Left ventricle myocardium superior (tissue), 1 donor: ENCODE data around the gene GRPEL2. TPM values are rescaled to one million over a fixed set of nuclear protein-coding genes. Genes with fewer than 3 reads are reported as not detected.

Experiments
- ATAC-seq: fragments of 200-7000 bp; cut with Tn5 transposase; one replicate; pipeline ENCODE4 v1.9.1; 2020; ENCODE audit warnings: mild to moderate bottlenecking, moderate library complexity
- DNase-seq: peaks from one replicate; pipeline ENCODE4 v3.0.0-alpha.2; 2020
- intact Hi-C: fragments of 100-400 bp; cut with micrococcal nuclease; formaldehyde crosslinking; loops from one replicate; pipeline ENCODE4 v1.11.0; 2022
- long read RNA-seq: library from polyadenylated mRNA; unstranded; transcript quantifications from one replicate; pipeline ENCODE4 v2.0.0, GENCODE V29; 2021
- total RNA-seq: library from RNA; stranded (reverse); fragmentation: NEBNext Ultra II Directional; extraction: Animal tissue kit (Norgen Biotek cat#: 25700); gene quantifications from one replicate; pipeline ENCODE4 v1.2.1, GENCODE V29; 2021
- donor health status: DM: no; HTN: yes; CAD: no; lungs with severe emphysema.

Gene GRPEL2
- 8.9 TPM for total RNA-seq
- long read RNA-seq, full-length matches to known transcripts: 2 of 5 reads
- long read RNA-seq, partial matches to known transcripts: 0 of 5 reads
- long read RNA-seq, other reads (novel, unspliced or antisense): 3 of 5 reads

- DNase-seq (peak; percentile 97), ATAC-seq (peak; percentile 98)
- intact Hi-C loops: no loop called here
Observed at GRCh38 chr5:149345147-149345891, at the start of gene GRPEL2. TSS of gene GRPEL2 (plus strand) at chr5:149345499. CDS start at chr5:149345540, 41 bp downstream.

GRCh38 chr5:149297340-149298025 is 47.8 kb upstream of the GRPEL2 start:
- ATAC-seq (peak; percentile 82), DNase-seq (peak; percentile 62)
- intact Hi-C loops: no loop called here

- peak; percentile 1 for ATAC-seq
- intact Hi-C loops: no loop called here
- DNase-seq: no peak
Observed at GRCh38 chr5:149298163-149298562, 47.1 kb upstream of the GRPEL2 start.

DNA sequence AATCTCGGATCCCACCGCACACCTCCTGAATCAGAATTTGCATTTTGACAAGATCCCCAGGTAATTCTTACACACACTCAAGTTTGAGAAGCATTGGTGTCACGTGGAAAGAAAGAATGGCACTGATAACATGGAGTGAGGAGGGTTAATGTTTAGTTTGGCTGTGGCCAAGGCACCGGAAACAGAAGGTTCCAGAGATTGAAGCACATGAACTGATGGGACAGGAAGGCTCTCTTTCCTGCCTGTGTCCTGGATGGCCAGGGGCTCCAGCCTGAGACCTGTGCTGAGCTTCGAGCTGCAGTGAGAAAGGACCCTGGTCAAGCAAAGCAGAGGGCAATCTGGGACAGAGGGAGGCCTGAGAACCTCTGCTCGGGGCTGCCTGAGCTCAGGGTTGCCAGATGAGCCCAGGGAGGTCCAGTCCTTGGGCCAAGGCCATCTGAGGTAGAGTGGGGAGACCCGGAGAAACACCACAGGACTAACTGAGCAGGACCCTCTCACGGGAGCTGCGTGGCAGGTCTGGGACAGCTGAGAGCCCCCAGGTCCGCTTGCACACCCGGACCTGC is 46.4 kb upstream of the GRPEL2 start:
- DNase-seq (no peak), ATAC-seq (peak; percentile 29)
- intact Hi-C loops: no loop called here

DNA sequence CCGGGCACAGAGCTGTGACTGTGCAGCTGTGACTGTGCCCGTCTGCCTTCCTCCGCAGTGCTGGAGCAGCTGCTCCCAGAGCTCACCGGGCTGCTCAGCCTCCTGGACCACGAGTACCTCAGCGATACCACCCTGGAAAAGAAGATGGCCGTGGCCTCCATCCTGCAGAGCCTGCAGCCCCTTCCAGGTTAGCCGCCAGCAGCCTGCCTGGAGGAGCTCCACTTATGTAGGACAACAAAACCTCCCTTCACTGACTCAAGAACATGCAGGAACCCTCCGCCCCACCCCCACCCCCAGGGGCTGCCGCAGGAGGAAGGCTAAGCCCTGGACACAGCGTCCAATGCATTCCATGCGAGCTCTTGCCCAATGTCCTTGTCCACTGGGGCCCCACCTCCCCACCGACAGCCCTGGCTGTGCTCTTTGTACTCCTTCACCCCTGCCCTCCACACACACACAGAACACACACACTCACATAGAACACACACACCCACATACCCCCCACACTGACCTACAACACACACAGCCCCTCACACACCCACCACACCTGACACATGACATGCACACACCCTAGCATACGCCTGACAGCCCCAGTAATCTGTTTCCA is 45.7 kb upstream of the GRPEL2 start:
- DNase-seq: peak; percentile 54
- peak; percentile 2 for ATAC-seq
- intact Hi-C loops: no loop called here

- no peak for ATAC-seq
- no peak for DNase-seq
- intact Hi-C loops: no loop called here
Observed at GRCh38 chr5:149300441-149300840, 44.9 kb upstream of the GRPEL2 start.

DNA sequence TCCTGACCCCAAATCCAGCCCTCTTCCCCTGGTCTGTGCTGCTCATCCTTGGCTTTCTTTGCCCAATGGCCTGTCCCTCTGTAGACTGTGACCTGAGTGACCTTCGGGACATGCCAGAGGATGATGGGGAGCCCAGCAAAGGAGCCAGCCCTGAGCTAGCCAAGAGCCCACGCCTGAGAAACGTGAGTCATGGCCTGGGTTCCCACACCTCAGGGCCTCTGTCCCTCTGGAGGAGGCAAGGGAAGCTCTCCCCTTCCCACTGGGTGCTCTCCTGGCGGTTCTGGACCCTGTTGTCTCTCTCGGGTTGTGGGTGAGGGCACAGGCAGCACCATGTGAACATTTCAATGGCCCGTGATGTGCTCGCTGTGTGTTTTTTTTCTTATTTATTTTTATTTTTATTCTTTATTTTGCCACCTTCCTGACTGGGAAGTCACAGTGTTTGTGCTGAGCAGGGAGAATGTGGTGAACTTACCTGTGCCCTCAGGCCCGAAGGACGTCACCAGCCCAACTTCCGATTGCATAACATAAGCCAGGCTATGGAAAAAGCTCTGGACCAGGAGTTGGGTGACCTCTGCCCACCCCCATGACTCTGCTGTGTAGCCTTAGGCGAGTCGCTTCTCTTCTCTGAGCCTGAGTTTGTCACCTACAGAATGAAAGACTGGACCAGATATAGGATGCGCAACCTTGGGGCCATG is 44.1 kb upstream of the GRPEL2 start:
- ATAC-seq: no peak
- intact Hi-C loops: no loop called here
- DNase-seq: no peak

GRCh38 chr5:149301744-149302380 is 43.4 kb upstream of the GRPEL2 start:
- intact Hi-C loops: no loop called here
- DNase-seq (no peak), ATAC-seq (no peak)

DNA sequence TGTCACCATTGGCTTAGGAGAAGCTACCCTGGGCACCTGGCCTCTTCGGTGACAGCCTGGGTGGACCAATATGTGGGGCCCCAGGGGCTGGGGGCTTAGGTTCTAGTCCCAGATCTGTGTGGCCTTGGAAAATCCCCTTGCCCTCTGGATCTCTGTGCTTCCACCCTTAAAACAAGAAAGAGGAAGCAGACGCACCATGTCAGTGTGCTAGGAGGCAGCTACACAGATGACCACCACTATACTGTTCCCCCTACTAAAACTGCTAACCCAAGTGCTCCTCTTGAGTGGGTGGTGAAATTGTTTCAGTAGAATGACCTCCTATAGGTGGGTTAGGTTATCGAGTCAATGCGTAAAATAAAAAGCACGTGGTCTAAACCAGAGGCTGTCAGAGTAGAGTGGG is 42.7 kb upstream of the GRPEL2 start:
- intact Hi-C loops: no loop called here
- DNase-seq (no peak), ATAC-seq (no peak)

DNA sequence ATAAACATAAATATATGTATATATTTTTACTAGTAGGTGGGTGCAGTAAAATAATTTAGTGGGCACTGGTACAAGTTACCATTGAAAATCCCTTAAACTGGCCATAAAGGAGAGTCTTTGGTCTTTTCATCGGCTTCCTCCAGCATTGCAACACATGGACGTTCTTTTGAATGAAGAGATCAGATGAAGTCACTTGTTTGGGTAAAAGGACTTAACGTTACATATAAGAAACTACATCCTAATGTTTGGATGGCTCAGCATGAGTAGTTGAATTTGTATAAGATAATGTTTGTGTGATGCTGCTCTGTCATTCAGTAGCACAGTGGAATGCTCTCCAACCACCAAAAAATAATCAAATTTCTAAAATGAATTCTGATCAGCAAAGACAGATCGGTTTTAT is 42.1 kb upstream of the GRPEL2 start:
- ATAC-seq (no peak), DNase-seq (no peak)
- intact Hi-C loops: no loop called here

DNA sequence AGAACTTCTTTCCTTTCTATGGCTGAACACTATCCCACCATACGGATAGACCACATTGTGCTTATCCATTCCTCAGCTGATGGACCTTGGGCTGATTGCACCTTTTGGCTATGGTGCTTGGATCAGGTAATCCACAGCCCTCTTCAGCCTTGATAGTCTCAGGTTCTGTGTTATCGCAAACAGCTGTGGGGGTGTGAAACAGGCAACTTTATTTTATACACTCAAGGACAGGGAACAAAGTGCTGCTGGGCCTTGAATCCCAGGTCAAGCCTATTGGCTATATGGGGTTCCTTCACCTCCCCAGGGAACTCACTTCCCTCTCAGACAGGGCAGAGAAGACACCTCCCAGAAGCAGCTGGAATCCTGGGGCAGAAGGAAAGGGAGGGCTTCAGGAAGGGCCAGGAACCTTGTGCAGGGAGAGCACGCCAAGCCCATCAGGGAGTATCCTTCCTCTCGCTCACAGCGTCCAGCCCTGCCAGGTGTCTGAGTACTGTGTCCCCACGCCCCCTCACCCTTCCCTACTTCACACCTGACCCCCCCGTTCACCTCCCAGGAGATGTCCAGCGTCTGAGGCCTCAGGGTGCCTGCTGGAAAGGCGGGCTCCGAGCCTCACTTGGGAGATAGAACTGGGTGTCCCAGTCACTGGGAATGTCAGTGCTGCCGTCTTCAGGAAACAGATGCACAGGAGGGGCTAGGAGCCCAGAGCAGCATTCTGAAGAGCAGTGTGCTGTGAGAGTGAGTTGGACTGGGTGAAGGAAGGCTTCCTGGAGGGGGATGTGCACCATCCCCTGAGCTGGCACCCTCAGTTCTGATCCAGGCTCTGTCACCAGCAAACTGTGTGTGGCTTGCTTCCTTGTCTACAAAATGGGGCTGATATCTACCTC is 40.9 kb upstream of the GRPEL2 start:
- no peak for DNase-seq
- ATAC-seq: peak; percentile 65
- intact Hi-C loops: no loop called here

DNA sequence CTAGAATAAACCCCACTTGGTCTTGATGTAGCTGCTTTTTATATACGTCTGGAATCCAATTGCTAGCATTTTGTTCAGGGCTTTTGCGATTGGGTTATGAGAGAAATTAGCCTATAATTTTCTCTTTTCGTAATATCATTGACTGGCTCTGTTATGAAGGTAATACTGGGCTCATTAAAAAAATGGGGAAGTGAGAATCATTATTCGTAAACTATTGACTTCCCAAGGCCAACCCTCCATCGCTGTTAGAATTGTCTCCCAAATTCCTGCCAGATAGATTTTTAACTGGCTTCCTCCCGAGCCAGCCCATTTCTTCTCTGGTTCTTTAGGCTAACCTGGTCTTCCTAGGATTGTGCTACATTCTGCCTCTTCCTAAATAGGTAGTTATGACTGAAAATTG is 35.9 kb upstream of the GRPEL2 start:
- intact Hi-C loops: no loop called here
- no peak for ATAC-seq
- no peak for DNase-seq

DNA sequence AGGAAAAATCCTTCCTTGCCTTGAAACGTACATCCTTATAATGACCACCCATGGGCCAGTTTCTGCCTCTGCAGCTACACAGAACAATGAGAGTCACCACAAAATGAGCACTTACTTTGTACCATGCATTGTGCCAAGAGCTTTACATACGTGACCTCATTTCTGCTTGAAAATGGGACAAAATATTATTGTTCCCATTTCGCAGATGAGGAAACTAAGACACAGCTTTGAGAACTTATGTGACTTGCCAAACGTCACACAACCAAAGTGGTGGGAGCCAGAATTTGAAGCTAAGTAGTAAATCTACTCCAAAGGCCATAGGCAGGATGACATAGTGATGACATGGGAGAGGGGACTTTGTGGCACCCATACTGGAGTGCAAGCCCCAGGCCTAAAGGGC is 34.8 kb upstream of the GRPEL2 start:
- DNase-seq: no peak
- intact Hi-C loops: loop anchor here (10.0 kb wide), 1 partner anchor 46 kb away; no protein-coding TSS in a partner anchor
- no peak for ATAC-seq

DNA sequence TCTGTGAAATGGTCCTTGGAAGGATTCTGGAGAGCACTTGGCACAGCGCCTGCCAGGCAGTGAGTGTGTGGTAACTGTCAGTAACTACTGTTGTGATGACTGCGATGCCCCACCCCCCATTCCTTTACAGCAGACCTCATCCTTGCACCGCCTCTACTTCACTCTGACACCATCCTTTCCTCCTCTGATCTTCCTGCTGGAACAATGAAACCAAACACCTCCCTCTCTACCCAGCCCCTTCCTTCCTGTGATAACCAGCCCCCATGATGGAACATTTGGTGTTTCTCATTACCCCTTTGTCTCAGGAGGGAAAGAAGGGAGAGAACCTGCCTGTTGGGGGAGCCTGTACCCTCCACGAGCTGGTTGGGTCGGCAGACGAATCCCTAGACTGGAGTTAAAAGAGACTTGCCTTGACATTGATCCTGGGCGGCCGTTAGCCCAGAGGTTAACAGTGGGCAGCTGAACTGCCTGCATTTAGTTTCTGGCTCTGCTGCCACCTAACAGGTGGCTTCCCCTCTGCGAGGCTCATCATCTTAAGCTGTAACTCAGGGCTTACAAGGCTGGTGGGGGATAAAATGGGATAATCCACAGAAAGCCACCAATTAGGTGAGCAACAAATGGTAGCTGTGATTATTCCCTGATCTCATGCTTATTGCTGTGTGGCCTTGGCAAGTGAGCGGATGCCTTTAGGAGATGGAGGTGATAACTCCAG is 34.2 kb upstream of the GRPEL2 start:
- peak; percentile 61 for DNase-seq
- intact Hi-C loops: loop anchor here (10.0 kb wide), 1 partner anchor 46 kb away; no protein-coding TSS in a partner anchor
- peak; percentile 36 for ATAC-seq

DNA sequence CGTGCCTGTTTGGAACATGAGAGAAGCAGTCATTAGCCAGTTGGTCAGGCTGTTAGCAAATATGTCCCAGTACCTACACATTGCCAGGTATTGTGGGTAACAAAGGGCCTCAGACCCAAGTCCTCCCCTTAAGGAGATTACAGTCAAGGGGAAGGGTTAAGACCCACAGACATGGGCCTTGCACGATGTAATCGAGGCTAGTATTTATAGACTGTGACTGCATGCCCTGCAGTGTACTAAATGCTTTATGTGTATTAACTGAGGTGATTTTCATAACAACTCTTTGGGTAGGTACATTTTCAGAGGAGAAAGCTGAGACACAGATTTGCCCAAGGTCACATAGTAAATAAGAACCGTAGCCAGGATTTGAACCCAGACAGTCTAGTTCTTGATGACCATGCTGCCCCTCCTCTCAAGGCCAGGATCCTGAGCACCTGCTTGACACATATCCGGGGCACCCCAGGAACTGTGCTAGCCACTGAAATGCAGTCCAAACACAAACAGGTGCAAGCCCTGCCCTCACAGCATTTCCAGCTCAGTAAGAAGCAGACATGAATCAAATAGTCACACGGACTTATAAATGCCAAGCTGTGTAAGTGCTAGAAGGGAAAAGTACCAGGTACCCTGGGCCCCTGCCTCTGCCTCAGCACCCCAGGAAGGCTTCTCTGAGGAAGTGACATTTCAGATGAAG is 32.0 kb upstream of the GRPEL2 start:
- intact Hi-C loops: loop anchor here (10.0 kb wide), 1 partner anchor 48 kb away; no protein-coding TSS in a partner anchor
- ATAC-seq: peak; percentile 28

GRCh38 chr5:149314571-149315111 is 30.7 kb upstream of the GRPEL2 start:
- ATAC-seq (no peak), DNase-seq (no peak)
- intact Hi-C loops: loop anchor here (10.0 kb wide), 1 partner anchor 50 kb away; no protein-coding TSS in a partner anchor

More for the DNA sequence above, 32.0 kb upstream of the GRPEL2 start:
- DNase-seq: no peak
